GM06990 (cell line): ENCODE data around the gene ACTRT2.

Experiments used
- DNase-seq: peaks from one replicate; pipeline ENCODE4 v3.0.0-alpha.2; 2011; ENCODE audit not compliant: insufficient read length; ENCODE audit errors: extremely low read depth
- H3K27me3 ChIP-seq: replicated peaks from 2 replicates; pipeline ENCODE4 v1.6.0; 2011; ENCODE audit warnings: low read length; ENCODE audit not compliant: control insufficient read depth, insufficient read depth
- H3K36me3 ChIP-seq: 2 replicates; pipeline ENCODE4 v1.5.1; 2011; ENCODE audit warnings: low read length; ENCODE audit not compliant: control insufficient read depth, insufficient read depth
- H3K4me3 ChIP-seq: replicated peaks from 2 replicates; pipeline ENCODE4 v1.5.1; 2011; ENCODE audit warnings: low read depth, mild to moderate bottlenecking, control low read depth, low read length
- TF ChIP-seq, protein P1 (sequence below): IDR thresholded peaks from 2 replicates; pipeline ENCODE4 v1.5.1; 2011; ENCODE audit warnings: low read length, control low read depth, mild to moderate bottlenecking, inconsistent platforms; ENCODE audit not compliant: insufficient read depth, poor library complexity, severe bottlenecking

The ACTRT2 gene

GRCh38 chr1:3064901-3065300 is 43.6 kb downstream of the ACTRT2 start:
- TF ChIP-seq, protein P1, sequence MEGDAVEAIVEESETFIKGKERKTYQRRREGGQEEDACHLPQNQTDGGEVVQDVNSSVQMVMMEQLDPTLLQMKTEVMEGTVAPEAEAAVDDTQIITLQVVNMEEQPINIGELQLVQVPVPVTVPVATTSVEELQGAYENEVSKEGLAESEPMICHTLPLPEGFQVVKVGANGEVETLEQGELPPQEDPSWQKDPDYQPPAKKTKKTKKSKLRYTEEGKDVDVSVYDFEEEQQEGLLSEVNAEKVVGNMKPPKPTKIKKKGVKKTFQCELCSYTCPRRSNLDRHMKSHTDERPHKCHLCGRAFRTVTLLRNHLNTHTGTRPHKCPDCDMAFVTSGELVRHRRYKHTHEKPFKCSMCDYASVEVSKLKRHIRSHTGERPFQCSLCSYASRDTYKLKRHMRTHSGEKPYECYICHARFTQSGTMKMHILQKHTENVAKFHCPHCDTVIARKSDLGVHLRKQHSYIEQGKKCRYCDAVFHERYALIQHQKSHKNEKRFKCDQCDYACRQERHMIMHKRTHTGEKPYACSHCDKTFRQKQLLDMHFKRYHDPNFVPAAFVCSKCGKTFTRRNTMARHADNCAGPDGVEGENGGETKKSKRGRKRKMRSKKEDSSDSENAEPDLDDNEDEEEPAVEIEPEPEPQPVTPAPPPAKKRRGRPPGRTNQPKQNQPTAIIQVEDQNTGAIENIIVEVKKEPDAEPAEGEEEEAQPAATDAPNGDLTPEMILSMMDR, result no peak
- Histone ChIP-seq H3K4me3 (no peak overlapping the region), H3K27me3 (no peaks in the 10 kb centered on the region), H3K36me3 (no peaks in the 10 kb centered on the region)
- DNase-seq, result no peak

DNA sequence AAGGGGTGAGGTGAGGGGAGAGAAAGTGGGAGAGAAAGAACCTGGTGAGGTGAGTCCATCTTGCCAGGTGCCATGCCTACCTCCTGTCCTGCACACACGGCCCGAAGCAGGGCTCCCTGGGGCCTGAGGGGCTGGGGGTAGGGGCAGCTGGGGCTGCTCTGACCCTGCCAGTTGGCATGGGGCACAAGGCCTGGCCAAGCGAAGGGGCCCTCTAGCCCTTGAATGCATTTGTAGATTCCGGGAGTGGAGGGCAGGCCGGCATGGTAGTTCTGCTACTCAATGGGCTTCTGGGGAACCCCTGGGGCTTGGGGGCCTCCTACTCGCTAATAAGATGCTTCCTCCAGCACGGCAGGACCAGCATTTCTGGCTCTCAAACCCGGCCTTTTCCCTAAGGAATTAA is 44.1 kb downstream of the ACTRT2 start:
- no peak for DNase-seq

DNA sequence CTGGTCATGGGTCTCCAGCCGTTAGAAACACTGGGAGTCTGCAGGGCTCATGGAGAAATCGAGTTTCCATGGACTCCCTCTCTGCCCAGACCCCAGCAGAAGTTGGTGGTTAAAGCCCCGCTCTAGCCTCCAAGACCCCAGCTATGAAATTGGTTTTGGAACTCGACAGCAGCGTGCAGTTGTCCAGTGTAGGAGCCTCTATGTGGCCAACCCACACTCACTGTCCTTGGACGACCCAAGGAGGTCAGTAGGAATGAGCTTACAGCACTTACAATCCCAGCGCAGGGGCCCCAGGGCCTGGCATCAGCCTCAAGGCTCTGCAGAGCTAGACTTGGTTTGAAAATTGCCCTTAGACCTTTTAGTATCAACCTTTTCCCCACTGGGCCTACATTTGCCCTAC is 44.5 kb downstream of the ACTRT2 start:
- TF ChIP-seq, protein P1, result no peak
- no peak for DNase-seq
- Histone ChIP-seq H3K36me3 (no peaks in the 10 kb centered on the region), H3K4me3 (no peak overlapping the region), H3K27me3 (no peaks in the 10 kb centered on the region)

More for the DNA sequence above, 44.1 kb downstream of the ACTRT2 start:
- Histone ChIP-seq H3K27me3 (no peaks in the 10 kb centered on the region), H3K4me3 (no peak overlapping the region), H3K36me3 (no peaks in the 10 kb centered on the region)
- TF ChIP-seq, protein P1, result no peak

DNA sequence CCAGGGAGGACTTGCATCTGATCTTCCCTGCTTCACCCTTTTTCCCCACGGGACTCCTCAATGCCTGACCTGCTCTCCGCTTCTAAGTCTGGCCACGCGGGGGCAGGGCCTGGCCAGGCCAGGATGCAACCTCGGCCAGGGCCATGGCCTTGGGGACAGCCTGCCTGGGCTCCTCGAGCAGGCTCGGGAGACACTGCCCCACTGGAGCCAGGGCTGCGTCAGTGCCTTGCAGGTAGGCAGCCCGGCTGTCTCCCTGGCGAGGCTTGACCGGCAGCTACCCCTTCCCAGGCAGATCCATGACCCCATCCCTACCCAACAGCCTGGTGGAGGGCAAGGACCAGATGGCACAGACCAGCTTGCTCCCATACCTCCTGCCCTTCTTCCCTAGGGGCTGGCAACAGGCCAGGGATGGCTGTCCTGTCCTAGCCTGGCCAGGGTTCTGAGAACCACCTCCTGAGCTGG is 45.0 kb downstream of the ACTRT2 start:
- TF ChIP-seq, protein P1, result no peak
- no peak for DNase-seq
- Histone ChIP-seq H3K36me3 (no peaks in the 10 kb centered on the region), H3K4me3 (no peak overlapping the region), H3K27me3 (no peaks in the 10 kb centered on the region)

DNA sequence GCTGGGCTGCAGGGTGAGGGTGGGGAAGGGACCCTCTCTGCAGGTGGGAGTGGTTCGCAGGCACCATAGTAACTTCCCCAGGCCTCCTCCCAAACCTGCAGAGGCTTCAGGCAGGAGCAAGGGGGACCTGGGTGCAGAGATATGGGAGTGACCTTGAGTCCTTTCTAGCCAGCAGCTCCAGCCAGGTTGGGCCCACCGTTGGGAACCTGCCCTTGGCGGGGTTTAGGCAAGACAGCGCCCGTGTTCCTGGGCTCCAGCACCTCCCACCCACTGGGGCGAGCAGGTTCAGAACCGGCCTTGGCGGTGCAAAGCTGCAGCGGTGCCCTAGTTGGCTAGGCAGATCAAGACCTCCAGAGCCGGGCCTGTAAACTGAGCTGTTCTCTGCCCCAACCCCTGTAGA is 45.6 kb downstream of the ACTRT2 start:
- TF ChIP-seq, protein P1, result no peak
- no peak for DNase-seq
- H3K27me3 ChIP-seq, result no peaks in the 10 kb centered on the region
- no peak overlapping the region for H3K4me3 ChIP-seq
- no peaks in the 10 kb centered on the region for H3K36me3 ChIP-seq

- Histone ChIP-seq H3K4me3 (no peak overlapping the region), H3K36me3 (no peaks in the 10 kb centered on the region), H3K27me3 (no peaks in the 10 kb centered on the region)
- DNase-seq, result no peak
- TF ChIP-seq, protein P1, result no peak
Measured at GRCh38 chr1:3067301-3067670, 46.0 kb downstream of the ACTRT2 start.
